Uterus (tissue), 4 donors: Measurements from ENCODE around the gene KRTAP10-5. TPM values are rescaled to one million over a fixed set of nuclear protein-coding genes. Genes with fewer than 3 reads are reported as not detected.

Experiments used
- DNase-seq, 2 donors: peaks; one replicate each; pipeline ENCODE4 v3.0.0-alpha.2; 2019 to 2020
- H3K27ac ChIP-seq, 2 donors: fragments of 200-600 bp; sonication (generic); 1 replicate in 1 of 2; 2 replicates in 1 of 2; pipeline ENCODE4 v1.5.1; 2016 to 2018
- H3K27me3 ChIP-seq, 2 donors: fragments of 200-600 bp; sonication (generic); one replicate each; pipeline ENCODE4 v1.5.1; 2018 to 2019; ENCODE audit warnings: control low read depth in 1 of 2
- H3K36me3 ChIP-seq, 2 donors: fragments of 200-600 bp; sonication (generic); one replicate each; pipeline ENCODE4 v1.5.1; 2019; ENCODE audit warnings: control low read depth in 1 of 2
- H3K4me1 ChIP-seq, 2 donors: fragments of 200-600 bp; sonication (generic); one replicate each; pipeline ENCODE4 v1.5.1; 2018 to 2019; ENCODE audit warnings: control low read depth in 1 of 2
- H3K4me3 ChIP-seq, 2 donors: fragments of 200-600 bp; sonication (generic); 1 replicate in 1 of 2; 2 replicates in 1 of 2; pipeline ENCODE4 v1.5.1; 2018 to 2019; ENCODE audit warnings: mild to moderate bottlenecking in 1 of 2
- H3K9me3 ChIP-seq, 2 donors: fragments of 200-600 bp; sonication (generic); one replicate each; pipeline ENCODE4 v1.5.1; 2019; ENCODE audit warnings: control low read depth in 1 of 2
- CTCF ChIP-seq, 4 experiments: fragments of 200-600 bp in 2 of 4; fragments of 450-650 bp in 2 of 4; sonication (generic) in 2 of 4; IDR thresholded peaks; one replicate each; pipeline ENCODE4 v1.5.1; 2016 to 2019; ENCODE audit warnings: antibody characterized with exemption in 4 of 4, mild to moderate bottlenecking in 2 of 4, moderate library complexity in 1 of 4
- POLR2A ChIP-seq, 2 donors: fragments of 450-650 bp; IDR thresholded peaks; one replicate each; pipeline ENCODE4 v1.6.1; 2016; ENCODE audit warnings: antibody characterized with exemption in 2 of 2, mild to moderate bottlenecking in 1 of 2, moderate library complexity in 1 of 2
- intact Hi-C: fragments of 100-400 bp; cut with DNase I; formaldehyde crosslinking; loops from one replicate; pipeline ENCODE4 v1.15.1; 2023; ENCODE audit warnings: low total_unique reads
- total RNA-seq, 4 donors: library from RNA; depleted of rRNA in 3 of 4; stranded (reverse); fragments of >200 nt in 3 of 4; gene quantifications; one replicate each; pipeline versions ENCODE4 v1.1.0 to v1.2.4, GENCODE V29; 2014 to 2023
- donor health status: DM: yes; HTN: yes; CAD: no.

KRTAP10-5 gene
- total RNA-seq, 4 donors from 2014 or later, result not detected

- Histone ChIP-seq H3K36me3 (no peaks in the 10 kb centered on the region), H3K27ac (no peak overlapping the region), H3K9me3 (no peaks in the 10 kb centered on the region), H3K4me3 (no peak overlapping the region), H3K27me3 (no peaks in the 10 kb centered on the region), H3K4me1 (no peaks in the 10 kb centered on the region)
- DNase-seq, result no peak
- TF ChIP-seq POLR2A (IDR thresholded peaks at IDR 0.05) (no peak), CTCF (IDR thresholded peaks at IDR 0.05) (no peak)
- intact Hi-C loops, result no loop called here
Measured at GRCh38 chr21:44596068-44596725, 15.8 kb upstream of the KRTAP10-5 start.

DNA sequence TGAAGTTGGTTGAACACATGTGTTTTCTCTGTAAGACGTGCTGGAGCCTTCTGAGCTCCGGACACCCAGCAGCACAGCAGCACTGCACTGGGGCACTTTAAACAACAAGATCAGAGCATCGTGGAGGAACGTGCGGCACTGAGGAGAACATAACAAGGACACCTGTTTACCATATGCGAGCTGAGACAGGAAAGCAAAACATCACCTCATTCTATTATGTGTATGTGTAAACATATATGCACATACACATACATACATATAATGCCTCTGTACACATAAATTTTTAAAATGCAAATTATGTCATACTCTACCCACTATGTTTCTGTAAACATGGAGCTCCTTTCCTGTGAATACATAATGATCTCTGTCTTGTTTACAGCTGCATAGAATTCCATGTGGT lies 15.1 kb upstream of the KRTAP10-5 start:
- TF ChIP-seq CTCF (IDR thresholded peaks at IDR 0.05) (no peak), POLR2A (IDR thresholded peaks at IDR 0.05) (no peak)
- DNase-seq, result no peak
- Histone ChIP-seq H3K9me3 (no peaks in the 10 kb centered on the region), H3K27ac (no peak overlapping the region), H3K4me1 (no peaks in the 10 kb centered on the region), H3K36me3 (no peaks in the 10 kb centered on the region), H3K4me3 (no peak overlapping the region), H3K27me3 (no peaks in the 10 kb centered on the region)
- intact Hi-C loops, result no loop called here

GRCh38 chr21:44594406-44594916 lies 14.1 kb upstream of the KRTAP10-5 start:
- Histone ChIP-seq H3K36me3 (no peaks in the 10 kb centered on the region), H3K27ac (no peak overlapping the region), H3K27me3 (no peaks in the 10 kb centered on the region), H3K4me3 (no peak overlapping the region), H3K9me3 (no peaks in the 10 kb centered on the region), H3K4me1 (no peaks in the 10 kb centered on the region)
- DNase-seq, result no peak
- TF ChIP-seq CTCF (IDR thresholded peaks at IDR 0.05) (no peak), POLR2A (IDR thresholded peaks at IDR 0.05) (no peak)
- intact Hi-C loops, result no loop called here

- intact Hi-C loops, result no loop called here
- DNase-seq, result no peak
- TF ChIP-seq CTCF (IDR thresholded peaks at IDR 0.05) (no peak), POLR2A (IDR thresholded peaks at IDR 0.05) (no peak)
Measured at GRCh38 chr21:44593598-44594405, 13.4 kb upstream of the KRTAP10-5 start.

More at GRCh38 chr21:44593598-44594405, 13.4 kb upstream of the KRTAP10-5 start:
- Histone ChIP-seq H3K9me3 (no peaks in the 10 kb centered on the region), H3K27me3 (no peaks in the 10 kb centered on the region), H3K27ac (no peak overlapping the region), H3K36me3 (no peaks in the 10 kb centered on the region), H3K4me1 (no peaks in the 10 kb centered on the region), H3K4me3 (no peak overlapping the region)
